Right lobe of liver (tissue), 4 donors: Measurements from ENCODE around the gene THBS1.

Source experiments
- POLR2A ChIP-seq: fragments of 450-650 bp; IDR thresholded peaks from one replicate; pipeline ENCODE4 v1.6.1; 2017; ENCODE audit warnings: antibody characterized with exemption, mild to moderate bottlenecking
- TF ChIP-seq, protein P1 (sequence below), 4 donors: fragments of 200-600 bp in 3 of 4; fragments of 450-650 bp in 1 of 4; IDR thresholded peaks; one replicate each; pipeline versions ENCODE4 v1.5.1 to v1.8.0; 2016 to 2022; ENCODE audit warnings: antibody characterized with exemption in 4 of 4, mild to moderate bottlenecking in 2 of 4
- donor health status: DM: no; HTN: no; CAD: no.
- donor health status: DM: no; HTN: no; CAD: no.
- donor health status: DM: no; HTN: yes; CAD: no.

- no peak for TF ChIP-seq POLR2A
- TF ChIP-seq, protein P1, sequence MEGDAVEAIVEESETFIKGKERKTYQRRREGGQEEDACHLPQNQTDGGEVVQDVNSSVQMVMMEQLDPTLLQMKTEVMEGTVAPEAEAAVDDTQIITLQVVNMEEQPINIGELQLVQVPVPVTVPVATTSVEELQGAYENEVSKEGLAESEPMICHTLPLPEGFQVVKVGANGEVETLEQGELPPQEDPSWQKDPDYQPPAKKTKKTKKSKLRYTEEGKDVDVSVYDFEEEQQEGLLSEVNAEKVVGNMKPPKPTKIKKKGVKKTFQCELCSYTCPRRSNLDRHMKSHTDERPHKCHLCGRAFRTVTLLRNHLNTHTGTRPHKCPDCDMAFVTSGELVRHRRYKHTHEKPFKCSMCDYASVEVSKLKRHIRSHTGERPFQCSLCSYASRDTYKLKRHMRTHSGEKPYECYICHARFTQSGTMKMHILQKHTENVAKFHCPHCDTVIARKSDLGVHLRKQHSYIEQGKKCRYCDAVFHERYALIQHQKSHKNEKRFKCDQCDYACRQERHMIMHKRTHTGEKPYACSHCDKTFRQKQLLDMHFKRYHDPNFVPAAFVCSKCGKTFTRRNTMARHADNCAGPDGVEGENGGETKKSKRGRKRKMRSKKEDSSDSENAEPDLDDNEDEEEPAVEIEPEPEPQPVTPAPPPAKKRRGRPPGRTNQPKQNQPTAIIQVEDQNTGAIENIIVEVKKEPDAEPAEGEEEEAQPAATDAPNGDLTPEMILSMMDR (IDR thresholded peaks at IDR 0.05): no peak
Measured at GRCh38 chr15:39578851-39579486, 1.9 kb upstream of the THBS1 start.
